ENCODE results near the gene PPP1R3D. TPM values are rescaled to one million over a fixed set of nuclear protein-coding genes. Genes with fewer than 3 reads are reported as not detected.
"Not testable (repeated sequence)": the region's sequence is repeated elsewhere in the genome, so short reads cannot be mapped to it uniquely, and the experiment has no call there.

Gene PPP1R3D
- polyA plus RNA-seq, 1 experiment = 3.1 TPM

DNA sequence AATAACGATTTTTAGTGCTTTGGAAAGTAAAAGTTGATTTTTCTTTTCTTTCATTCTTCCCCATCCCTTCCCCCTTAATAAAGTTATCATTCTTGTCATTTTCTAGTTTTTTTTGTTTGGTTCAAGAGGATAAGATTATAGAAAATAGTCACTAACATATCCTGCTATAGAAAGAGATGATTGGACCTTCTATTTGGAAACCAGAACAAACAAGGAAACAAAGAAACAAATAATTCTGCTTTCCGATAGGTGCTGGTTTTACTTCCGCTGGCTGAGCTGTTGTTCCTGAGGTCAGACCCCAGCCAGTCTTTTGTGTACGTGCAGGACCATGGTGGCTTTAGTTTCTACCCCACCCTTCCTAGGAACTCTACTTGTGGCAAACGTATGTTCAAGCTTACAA lies 18.0 kb upstream of the PPP1R3D start, which contains the start of gene CDH26:
Gene CDH26 (plus strand): TSS at position 301 of the 400 bp plus-strand sequence. CDS start 304 bp downstream, outside the sequence.
- no peak within 1 kb of the TSS for H3K27ac ChIP-seq (ENCODE audit: low read depth, low read length)
- H3K27me3 ChIP-seq (ENCODE audit: control insufficient read depth, insufficient read depth, low read length) = no peaks in the 10 kb centered on the region
- DNase-seq (ENCODE audit: low read depth, low spot score) = no peak
- POLR2A ChIA-PET = no interaction called here
- CTCF ChIA-PET = interaction anchor here (0.7 to 1.1 kb wide), 3 partner anchors 9 to 906 kb away, joined by 3 to 4 read pairs (median 4); no protein-coding TSS in a partner anchor
- TF ChIP-seq CTCF (IDR thresholded peaks at IDR 0.05; ENCODE audit: low read depth, low read length) = no peak
- H3K9me3 ChIP-seq (ENCODE audit: control insufficient read depth, insufficient read depth, low read length) = no peaks in the 10 kb centered on the region
- no peak within 1 kb of the TSS for H3K4me3 ChIP-seq (ENCODE audit: low read depth, low read length)

GRCh38 chr20:59957568-59957967 lies 17.5 kb upstream of the PPP1R3D start:
- DNase-seq (ENCODE audit: low read depth, low spot score); H3K27ac ChIP-seq (ENCODE audit: low read depth, low read length); H3K27me3 ChIP-seq (ENCODE audit: control insufficient read depth, insufficient read depth, low read length); POLR2A ChIA-PET; H3K4me3 ChIP-seq (ENCODE audit: low read depth, low read length); H3K9me3 ChIP-seq (ENCODE audit: control insufficient read depth, insufficient read depth, low read length): not testable (repeated sequence)
- CTCF ChIA-PET = interaction anchor here (0.7 to 1.1 kb wide), 3 partner anchors 8 to 154 kb away, joined by 3 to 4 read pairs (median 3); no protein-coding TSS in a partner anchor

DNA sequence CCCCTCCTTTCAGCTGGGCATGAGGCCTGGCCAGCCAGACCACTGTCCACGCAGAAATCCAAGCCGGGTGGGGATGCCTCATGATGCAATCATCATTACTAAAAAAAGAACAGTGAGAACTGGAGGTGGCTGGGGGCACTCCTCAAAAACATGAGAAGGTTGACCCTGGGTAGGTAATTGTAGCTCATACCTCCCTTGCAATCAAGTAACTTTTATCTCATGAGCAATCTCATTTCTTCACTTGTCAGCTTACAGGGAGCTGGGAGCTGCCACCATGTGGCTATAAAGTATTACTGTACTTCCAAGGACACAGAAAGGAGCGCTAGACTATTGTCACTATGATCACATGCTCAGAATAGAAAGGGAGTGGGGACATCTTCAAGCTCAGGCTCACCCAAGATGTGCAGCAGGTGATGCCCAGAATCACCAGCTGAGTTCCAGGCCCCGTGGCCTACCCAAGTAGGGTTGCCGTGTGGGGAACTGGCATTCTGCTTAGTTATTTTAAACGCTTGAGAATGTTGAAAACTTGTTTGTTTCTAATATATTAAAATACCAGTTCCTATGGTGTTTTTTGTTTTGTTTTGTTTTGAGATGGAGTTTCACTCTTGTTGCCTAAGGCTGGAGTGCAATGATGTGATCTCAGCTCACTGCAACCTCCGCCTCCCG lies 15.2 kb upstream of the PPP1R3D start:
- Histone ChIP-seq H3K27ac (ENCODE audit: low read depth, low read length) (no peak overlapping the region), H3K27me3 (ENCODE audit: control insufficient read depth, insufficient read depth, low read length) (no peaks in the 10 kb centered on the region), H3K9me3 (ENCODE audit: control insufficient read depth, insufficient read depth, low read length) (no peaks in the 10 kb centered on the region), H3K4me3 (ENCODE audit: low read depth, low read length) (no peak overlapping the region)
- ChIA-PET CTCF (interaction anchor here (1.3 to 2.0 kb wide), 3 partner anchors 9 to 102 kb away, joined by 3 to 9 read pairs (median 3); no protein-coding TSS in a partner anchor), POLR2A (no interaction called here)
- no peak for TF ChIP-seq CTCF (IDR thresholded peaks at IDR 0.05; ENCODE audit: low read depth, low read length)
- DNase-seq (ENCODE audit: low read depth, low spot score) = no peak

- Histone ChIP-seq H3K27me3 (ENCODE audit: control insufficient read depth, insufficient read depth, low read length) (no peaks in the 10 kb centered on the region), H3K4me3 (ENCODE audit: low read depth, low read length) (no peak overlapping the region), H3K9me3 (ENCODE audit: control insufficient read depth, insufficient read depth, low read length) (no peaks in the 10 kb centered on the region), H3K27ac (ENCODE audit: low read depth, low read length) (no peak overlapping the region)
- no peak for DNase-seq (ENCODE audit: low read depth, low spot score)
- ChIA-PET CTCF (interaction anchor here (1.4 to 2.0 kb wide), 2 partner anchors 8 to 20 kb away, joined by 8 to 9 read pairs; no protein-coding TSS in a partner anchor), POLR2A (no interaction called here)
- no peak for TF ChIP-seq CTCF (IDR thresholded peaks at IDR 0.05; ENCODE audit: low read depth, low read length)
Measured at GRCh38 chr20:59954718-59955117, 14.6 kb upstream of the PPP1R3D start.

- Histone ChIP-seq H3K4me3 (ENCODE audit: low read depth, low read length) (no peak overlapping the region), H3K27me3 (ENCODE audit: control insufficient read depth, insufficient read depth, low read length) (no peaks in the 10 kb centered on the region), H3K27ac (ENCODE audit: low read depth, low read length) (no peak overlapping the region), H3K9me3 (ENCODE audit: control insufficient read depth, insufficient read depth, low read length) (no peaks in the 10 kb centered on the region)
- CTCF ChIA-PET = interaction anchor here (0.7 to 3.2 kb wide), 13 partner anchors 8 to 1279 kb away, joined by 3 to 18 read pairs (median 4); partner anchors contain the start of genes CDH26 and SYCP2
- no peak for DNase-seq (ENCODE audit: low read depth, low spot score)
- no peak for TF ChIP-seq CTCF (IDR thresholded peaks at IDR 0.05; ENCODE audit: low read depth, low read length)
- POLR2A ChIA-PET = no interaction called here
Measured at GRCh38 chr20:59949911-59950310, 9.8 kb upstream of the PPP1R3D start.
